Endothelial cell of umbilical vein (primary cell): Measurements from ENCODE around the gene LGALSL.

Experiments
- EZH2 ChIP-seq: IDR thresholded peaks from 2 replicates; pipeline ENCODE4 v1.6.1; 2012; ENCODE audit warnings: borderline replicate concordance, low read depth, mild to moderate bottlenecking, moderate library complexity, low read length, inconsistent platforms; ENCODE audit not compliant: severe bottlenecking
- TF ChIP-seq, protein P1 (sequence below), 2 donors: IDR thresholded peaks; 1 replicate in 1 of 2; 2 replicates in 1 of 2; pipeline ENCODE4 v1.5.1; 2011; ENCODE audit warnings: low read length in 2 of 2, mild to moderate bottlenecking in 2 of 2, moderate library complexity in 2 of 2, control low read depth in 1 of 2, inconsistent platforms in 1 of 2, low read depth in 1 of 2; ENCODE audit not compliant: insufficient read depth in 1 of 2; ENCODE audit errors: extremely low read depth in 1 of 2

- TF ChIP-seq EZH2, result no peak
- TF ChIP-seq, protein P1, sequence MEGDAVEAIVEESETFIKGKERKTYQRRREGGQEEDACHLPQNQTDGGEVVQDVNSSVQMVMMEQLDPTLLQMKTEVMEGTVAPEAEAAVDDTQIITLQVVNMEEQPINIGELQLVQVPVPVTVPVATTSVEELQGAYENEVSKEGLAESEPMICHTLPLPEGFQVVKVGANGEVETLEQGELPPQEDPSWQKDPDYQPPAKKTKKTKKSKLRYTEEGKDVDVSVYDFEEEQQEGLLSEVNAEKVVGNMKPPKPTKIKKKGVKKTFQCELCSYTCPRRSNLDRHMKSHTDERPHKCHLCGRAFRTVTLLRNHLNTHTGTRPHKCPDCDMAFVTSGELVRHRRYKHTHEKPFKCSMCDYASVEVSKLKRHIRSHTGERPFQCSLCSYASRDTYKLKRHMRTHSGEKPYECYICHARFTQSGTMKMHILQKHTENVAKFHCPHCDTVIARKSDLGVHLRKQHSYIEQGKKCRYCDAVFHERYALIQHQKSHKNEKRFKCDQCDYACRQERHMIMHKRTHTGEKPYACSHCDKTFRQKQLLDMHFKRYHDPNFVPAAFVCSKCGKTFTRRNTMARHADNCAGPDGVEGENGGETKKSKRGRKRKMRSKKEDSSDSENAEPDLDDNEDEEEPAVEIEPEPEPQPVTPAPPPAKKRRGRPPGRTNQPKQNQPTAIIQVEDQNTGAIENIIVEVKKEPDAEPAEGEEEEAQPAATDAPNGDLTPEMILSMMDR (IDR thresholded peaks at IDR 0.05; ENCODE audit: extremely low read depth in 1 of 2, insufficient read depth in 1 of 2, low read depth in 1 of 2, low read length in 2 of 2), result no peak
Measured at GRCh38 chr2:64482765-64483504, 29.0 kb downstream of the LGALSL start.
